NCI-H2107 treated with DMSO at 0.1 percent for 48 hours (cell line): ENCODE results near the gene SORBS1.
A peak's percentile ranks its signal among the peaks of the same experiment; 100 is the strongest.

ENCODE experiments used
- DNase-seq: peaks from one replicate; lab custom pipeline; 2025; ENCODE audit not compliant: unreplicated experiment; lab: John Stamatoyannopoulos, UW

The SORBS1 gene

GRCh38 chr10:95442341-95442740 is 118.8 kb downstream of the SORBS1 start:
- no peak for DNase-seq

GRCh38 chr10:95441547-95441923 is 119.6 kb downstream of the SORBS1 start:
- DNase-seq = no peak

GRCh38 chr10:95440756-95441546 is 120.2 kb downstream of the SORBS1 start:
- no peak for DNase-seq

GRCh38 chr10:95440038-95440725 is 121.0 kb downstream of the SORBS1 start:
- DNase-seq = no peak

GRCh38 chr10:95438781-95439180 is 122.4 kb downstream of the SORBS1 start:
- no peak for DNase-seq

GRCh38 chr10:95437669-95438068 is 123.5 kb downstream of the SORBS1 start:
- no peak for DNase-seq

GRCh38 chr10:95435548-95436279 is 125.5 kb downstream of the SORBS1 start:
- no peak for DNase-seq

GRCh38 chr10:95434583-95434982 is 126.6 kb downstream of the SORBS1 start:
- no peak for DNase-seq

GRCh38 chr10:95431900-95432342 is 129.2 kb downstream of the SORBS1 start:
- no peak for DNase-seq

- DNase-seq = peak; percentile 57
Measured at GRCh38 chr10:95430231-95430951, 130.8 kb downstream of the SORBS1 start.

- DNase-seq = no peak
Measured at GRCh38 chr10:95429639-95430038, 131.5 kb downstream of the SORBS1 start.

- DNase-seq = no peak
Measured at GRCh38 chr10:95428701-95429100, 132.5 kb downstream of the SORBS1 start.

- DNase-seq = no peak
Measured at GRCh38 chr10:95426482-95426881, 134.7 kb downstream of the SORBS1 start.

- DNase-seq = no peak
Measured at GRCh38 chr10:95425592-95426465, 135.3 kb downstream of the SORBS1 start.

- DNase-seq = no peak
Measured at GRCh38 chr10:95423164-95424005, 137.8 kb downstream of the SORBS1 start.

- no peak for DNase-seq
Measured at GRCh38 chr10:95422233-95422632, 138.9 kb downstream of the SORBS1 start.

- DNase-seq = no peak
Measured at GRCh38 chr10:95421782-95422181, 139.4 kb downstream of the SORBS1 start.

- no peak for DNase-seq
Measured at GRCh38 chr10:95419399-95419798, 141.8 kb downstream of the SORBS1 start.

GRCh38 chr10:95416973-95417372 is 144.2 kb downstream of the SORBS1 start:
- DNase-seq = no peak
